Effector CD4-positive, alpha-beta T cell (primary cell): Measurements from ENCODE around the gene CATSPERB.
"Not testable (repeated sequence)": the region's sequence is repeated elsewhere in the genome, so short reads cannot be mapped to it uniquely, and the experiment has no call there.

Experiments
- DNase-seq: peaks from one replicate; pipeline ENCODE4 v3.0.0-alpha.2; 2020

Gene CATSPERB

GRCh38 chr14:91731018-91731417 lies 868 bp downstream of the CATSPERB start:
- DNase-seq, result no peak

DNA sequence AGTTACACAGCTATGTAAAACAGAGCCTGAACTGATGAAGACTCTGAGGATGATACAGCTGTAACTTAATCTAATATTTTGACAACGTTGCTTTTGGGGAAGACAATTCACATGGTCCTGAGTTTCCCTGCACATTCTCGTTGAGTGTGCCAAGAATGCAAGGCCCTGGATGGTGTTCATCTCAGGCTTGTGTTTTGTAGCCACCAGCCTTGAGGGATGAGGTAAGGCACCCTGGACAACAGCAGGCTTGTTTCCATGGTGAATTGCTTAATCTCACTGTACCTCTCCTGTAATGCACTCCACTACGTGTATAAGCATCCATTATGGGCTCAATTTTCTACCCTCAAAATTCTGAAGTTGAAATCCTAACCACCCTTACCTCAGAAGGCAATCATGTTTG lies 2.1 kb downstream of the CATSPERB start:
- DNase-seq, result no peak

DNA sequence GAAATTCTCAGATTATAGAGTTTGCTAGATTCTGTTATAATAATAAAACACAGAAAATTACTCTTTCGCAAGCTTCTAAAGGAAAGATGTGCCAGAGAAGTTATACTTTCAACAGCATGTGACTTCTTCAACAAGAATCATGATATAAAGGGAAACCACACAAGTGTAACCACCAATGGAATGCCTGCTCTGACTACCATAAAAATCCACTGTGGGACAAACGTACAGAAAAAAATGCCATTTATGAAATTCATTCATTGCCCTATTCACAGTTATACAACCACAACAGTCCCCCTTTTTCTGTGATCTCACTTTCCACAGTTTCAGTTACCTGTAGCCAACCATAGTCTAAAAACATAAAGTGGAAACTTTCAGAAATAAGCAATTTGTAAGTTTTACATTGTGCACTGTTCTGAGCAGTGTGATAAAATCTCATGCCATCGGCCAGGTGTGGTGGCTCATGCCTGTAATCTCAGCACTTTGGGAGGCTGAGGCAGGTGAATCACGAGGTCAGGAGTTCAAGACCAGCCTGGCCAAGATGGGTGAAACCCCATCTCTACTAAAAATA lies 3.2 kb downstream of the CATSPERB start:
- no peak for DNase-seq

GRCh38 chr14:91727121-91727520 lies 4.8 kb downstream of the CATSPERB start:
- DNase-seq, result no peak

DNA sequence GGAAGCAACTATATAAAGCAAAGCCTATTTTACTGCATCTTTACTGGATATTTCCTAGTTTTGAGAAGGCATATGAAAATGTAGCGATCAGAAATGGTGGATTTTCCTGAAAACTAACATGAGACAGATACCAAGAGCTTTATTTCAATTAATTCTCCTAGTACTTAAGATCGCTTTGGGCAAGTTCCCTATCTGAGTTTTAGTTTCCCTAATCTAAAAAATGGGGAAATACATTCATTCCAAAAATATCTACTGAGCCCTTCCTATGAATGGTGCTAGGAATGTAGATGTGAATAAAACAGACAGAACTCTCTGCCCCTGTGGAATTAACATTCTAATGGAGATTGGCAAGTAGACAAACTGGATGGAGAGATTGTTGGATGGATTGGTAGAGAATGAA lies 8.4 kb downstream of the CATSPERB start:
- DNase-seq, result no peak

- DNase-seq, result no peak
These were observed 9.5 kb downstream of the CATSPERB start for GRCh38 chr14:91722386-91722785.

DNA sequence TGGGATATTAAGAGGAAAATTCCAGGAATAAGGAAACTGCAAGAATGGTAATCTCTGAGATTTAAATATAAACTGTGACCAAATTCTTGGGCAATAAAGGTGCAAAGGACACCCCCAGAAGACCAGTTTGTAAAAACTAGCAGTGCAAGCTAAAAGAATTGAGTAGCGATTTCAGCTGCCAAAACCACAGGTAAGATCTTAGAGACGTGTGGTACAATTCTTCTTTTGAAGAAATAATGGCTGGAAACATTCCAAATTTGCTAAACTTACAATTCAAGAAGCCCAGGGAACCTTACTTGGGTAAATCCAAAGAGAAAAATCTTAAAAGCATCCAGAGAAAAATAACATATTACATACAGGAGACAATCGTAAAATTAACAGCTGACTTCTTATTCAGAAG lies 12.0 kb downstream of the CATSPERB start:
- no peak for DNase-seq

- no peak for DNase-seq
These were observed 14.9 kb downstream of the CATSPERB start for GRCh38 chr14:91716999-91717398.

DNA sequence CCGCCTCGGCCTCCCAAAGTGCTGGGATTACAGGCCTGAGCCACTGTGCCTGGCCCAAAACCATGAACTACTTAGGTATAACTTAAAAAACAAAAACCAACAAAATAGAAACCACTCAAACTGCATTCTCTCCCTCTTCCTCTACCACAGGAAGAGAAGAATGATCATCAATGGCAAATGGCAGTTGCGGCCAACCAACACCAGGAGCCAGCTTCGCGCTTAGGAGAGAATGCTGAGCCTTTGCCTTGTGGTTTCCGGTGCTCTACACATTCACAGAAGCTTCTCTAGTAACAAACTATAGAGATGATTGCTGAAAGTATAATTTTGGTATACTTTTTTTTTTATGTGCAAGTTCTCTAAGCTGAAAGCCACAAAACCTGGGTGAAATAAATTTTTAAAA lies 17.1 kb downstream of the CATSPERB start:
- DNase-seq, result no peak

DNA sequence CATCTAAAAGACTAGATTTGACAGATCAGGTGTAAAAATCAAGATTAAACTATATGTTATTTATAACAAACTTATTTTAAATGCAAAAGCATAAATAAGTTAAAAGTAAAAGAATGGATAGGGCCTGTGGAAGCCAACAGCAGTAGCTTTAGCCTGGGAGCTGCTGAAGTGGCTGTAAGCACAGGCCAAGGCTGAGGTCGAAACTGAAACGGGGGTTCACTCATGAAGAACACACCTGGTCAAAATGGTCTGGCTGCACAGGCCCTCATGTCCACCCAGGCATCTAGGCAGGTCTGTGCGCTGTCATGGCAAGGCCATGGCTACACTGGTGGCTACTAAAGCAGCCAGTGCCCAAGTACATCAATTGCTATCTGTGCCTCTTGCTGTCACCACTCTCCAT lies 23.1 kb downstream of the CATSPERB start:
- DNase-seq, result no peak

- no peak for DNase-seq
These were observed 24.9 kb downstream of the CATSPERB start for GRCh38 chr14:91706996-91707395.

DNA sequence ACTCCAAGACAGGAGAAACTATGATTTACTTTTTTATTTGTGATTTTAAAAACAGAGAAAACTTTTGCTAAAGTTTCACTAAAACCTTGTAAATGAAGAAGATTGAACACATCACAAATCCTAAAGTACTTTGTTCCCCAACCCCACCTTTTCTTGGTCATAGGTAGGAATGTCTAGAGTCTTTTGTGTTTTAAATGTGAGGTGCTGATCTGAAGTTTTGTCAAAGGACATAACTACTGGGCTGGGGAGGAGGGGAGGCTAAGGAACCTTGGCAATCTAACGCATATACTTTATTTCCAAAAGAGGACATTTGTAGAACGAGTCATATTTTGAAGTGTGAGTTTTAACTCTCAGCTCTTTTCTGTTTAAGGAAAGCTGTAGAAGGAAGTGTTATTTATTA lies 37.2 kb downstream of the CATSPERB start:
- DNase-seq, result no peak

DNA sequence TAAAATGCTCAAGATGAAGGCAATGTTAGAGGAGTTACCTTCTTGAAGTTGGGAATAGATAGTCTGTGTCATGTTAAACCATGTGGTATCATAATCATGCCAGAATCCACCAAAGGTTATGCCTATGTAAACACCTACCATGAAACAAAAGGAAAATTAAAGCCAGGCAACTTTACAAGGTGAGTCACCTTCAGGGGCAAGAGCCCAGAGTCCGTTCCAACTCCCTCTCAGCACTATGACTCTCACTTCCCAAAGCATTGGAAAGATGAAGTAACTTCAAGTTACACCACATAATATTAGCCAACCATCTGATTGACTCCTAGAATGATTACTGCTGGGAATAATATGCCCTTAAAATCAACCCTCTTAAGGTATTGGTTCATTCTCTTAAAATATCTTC lies 38.5 kb downstream of the CATSPERB start:
- no peak for DNase-seq

GRCh38 chr14:91692075-91692474 lies 39.8 kb downstream of the CATSPERB start:
- DNase-seq, result no peak

GRCh38 chr14:91689608-91690007 lies 42.3 kb downstream of the CATSPERB start:
- DNase-seq, result no peak

DNA sequence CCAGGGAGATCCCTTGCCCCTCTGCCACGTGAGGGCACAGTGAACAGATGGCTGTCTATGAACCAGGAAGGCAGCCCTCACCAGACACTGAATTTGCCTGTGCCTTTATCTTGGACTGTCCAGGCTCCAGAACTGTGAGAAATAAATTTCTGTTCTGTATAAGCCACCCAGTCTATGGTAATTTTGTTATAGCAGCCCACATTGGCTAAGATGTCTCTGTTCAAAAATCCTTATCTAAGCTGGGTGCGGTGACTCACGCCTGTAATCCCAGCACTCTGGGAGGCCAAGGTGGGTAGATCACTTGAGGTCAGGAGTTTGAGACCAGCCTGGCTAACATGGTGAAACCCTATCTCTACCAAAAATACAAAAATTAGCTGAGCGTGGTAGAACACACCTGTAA lies 44.5 kb downstream of the CATSPERB start:
- DNase-seq, result not testable (repeated sequence)

GRCh38 chr14:91685600-91685999 lies 46.3 kb downstream of the CATSPERB start:
- no peak for DNase-seq

DNA sequence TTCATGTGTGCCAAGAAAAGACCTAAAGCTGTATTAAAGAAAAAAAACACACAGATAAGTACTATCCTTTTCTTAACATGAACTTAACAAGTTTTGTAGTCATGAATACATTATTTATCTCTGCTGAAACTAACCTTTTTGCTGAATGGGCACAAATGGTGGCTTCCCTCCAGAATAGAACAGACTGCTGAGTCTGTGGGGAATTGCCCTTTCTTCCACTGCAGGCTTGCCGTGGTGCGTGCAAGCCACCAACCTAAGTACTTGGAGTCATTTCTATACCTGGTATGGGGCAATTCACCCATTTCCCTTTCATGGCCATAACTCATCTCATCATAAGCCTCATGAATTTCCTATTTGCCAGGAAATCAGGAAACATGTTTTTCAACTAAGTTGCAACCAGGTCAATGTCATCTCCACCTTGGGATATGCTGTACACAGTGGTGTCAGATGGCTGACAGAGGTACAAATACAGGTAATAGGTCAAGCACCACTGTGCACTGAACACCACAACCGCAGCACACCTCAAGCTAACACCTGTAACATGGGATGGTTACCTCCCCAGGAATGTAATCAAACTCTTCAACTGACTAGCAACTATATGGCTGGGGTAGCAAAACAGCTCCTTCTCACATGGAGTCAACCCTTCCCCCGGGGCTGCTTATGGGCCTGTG lies 49.9 kb downstream of the CATSPERB start:
- no peak for DNase-seq

GRCh38 chr14:91681118-91681517 lies 50.8 kb downstream of the CATSPERB start:
- no peak for DNase-seq

GRCh38 chr14:91679273-91679672 lies 52.6 kb downstream of the CATSPERB start:
- no peak for DNase-seq

DNA sequence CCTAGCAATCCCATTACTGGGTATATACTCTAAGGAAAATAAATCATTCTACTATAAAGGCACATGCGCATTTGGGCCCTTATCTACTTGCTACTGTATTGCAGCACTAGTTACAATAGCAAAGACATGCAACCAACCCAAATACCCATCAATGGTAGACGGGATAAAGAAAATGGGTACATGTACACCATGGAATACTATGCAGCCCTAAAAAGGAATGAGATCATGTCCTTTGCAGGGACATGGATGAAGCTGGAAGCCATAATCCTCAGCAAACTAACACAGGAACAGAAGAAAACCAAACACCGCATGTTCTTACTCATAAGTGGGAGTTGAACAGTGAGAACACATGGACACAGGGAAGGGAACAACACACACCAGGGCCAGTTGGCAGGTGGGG lies 54.2 kb downstream of the CATSPERB start:
- not testable (repeated sequence) for DNase-seq

DNA sequence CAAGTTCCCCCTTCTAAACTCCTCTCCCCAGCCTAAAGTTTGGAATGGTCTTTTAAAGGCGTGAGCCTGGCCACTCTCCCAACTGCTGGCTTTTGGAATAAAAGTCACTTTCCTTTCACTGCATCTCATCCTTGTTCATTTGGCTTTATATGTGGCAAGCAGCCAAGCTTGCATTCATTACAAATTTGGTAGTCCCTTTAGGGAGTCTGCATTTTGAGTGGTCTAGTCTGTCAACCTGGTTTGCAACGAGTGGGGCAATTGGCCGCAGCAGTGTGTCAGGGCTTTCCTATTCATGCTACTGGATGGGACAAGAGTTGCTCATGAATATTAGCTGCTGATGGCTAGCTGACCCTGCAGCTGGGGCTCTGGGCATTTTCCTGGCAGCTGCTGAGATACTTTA lies 57.0 kb downstream of the CATSPERB start:
- no peak for DNase-seq

- no peak for DNase-seq
These were observed 62.0 kb downstream of the CATSPERB start for GRCh38 chr14:91669867-91670266.

DNA sequence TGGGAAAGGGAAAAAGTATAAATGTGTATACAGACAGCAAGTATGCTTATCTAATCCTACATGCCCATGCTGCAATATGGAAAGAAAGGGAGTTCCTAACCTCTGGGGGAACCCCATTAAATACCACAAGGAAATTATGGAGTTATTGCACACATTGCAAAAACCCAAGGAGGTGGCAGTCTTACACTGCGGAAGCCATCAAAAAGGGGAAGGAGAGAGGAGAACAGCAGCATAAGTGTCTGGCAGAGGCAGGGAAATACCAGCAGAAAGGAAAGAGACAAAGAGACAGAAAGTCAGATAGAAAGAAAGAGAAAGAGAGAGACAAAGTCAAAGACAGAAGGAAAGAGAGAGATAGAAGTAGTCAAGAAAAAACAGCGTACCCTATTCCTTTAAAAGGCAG lies 64.8 kb downstream of the CATSPERB start:
- DNase-seq, result not testable (repeated sequence)

- DNase-seq, result no peak
These were observed 71.1 kb downstream of the CATSPERB start for GRCh38 chr14:91660790-91661189.
